SK-N-DZ (cell line): ENCODE measurements around the gene OLFML2A.

Source experiments
- DNase-seq: peaks from one replicate; pipeline ENCODE4 v3.0.0-alpha.2; 2015; ENCODE audit warnings: low spot score

The OLFML2A gene

DNA sequence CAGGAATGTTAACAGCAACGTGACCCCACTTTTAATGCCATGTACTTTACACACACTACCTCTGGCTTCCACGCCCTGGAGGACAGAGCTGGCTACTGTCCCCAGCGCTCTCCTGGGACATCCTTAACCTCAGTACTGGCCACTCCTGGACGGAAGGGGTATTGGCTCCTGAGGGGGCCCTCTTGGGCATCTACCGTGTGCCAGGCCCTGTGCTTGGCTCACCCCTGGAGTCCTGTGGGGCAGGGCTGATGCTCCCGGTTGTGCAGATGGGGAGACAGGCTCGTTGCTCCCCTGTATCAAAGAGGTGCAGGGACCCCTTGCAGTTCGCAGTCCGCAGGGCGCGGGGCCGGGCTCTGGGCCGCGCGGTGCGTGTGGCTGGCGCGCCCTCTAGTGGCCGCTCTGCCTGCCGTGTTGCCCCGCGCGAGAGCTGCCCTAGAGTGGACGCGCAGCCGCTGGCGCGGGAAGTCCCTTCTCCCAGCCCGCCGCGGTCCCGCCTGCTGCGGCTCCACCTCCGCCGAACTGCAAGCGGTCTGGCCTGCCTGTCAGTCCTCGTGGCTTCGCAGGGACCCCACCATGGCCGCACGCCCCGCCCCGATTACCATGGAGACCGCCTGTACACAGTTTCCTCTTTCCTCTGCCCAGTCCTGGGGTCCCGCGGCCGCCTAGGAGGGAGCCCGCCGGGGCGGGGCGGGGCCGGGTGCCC lies 76.0 kb downstream of the OLFML2A start, which contains the start of gene WDR38:
Gene WDR38, plus strand, starts transcription at position 632 of the 703 bp plus-strand sequence. CDS start 72 bp downstream, outside the sequence.
- DNase-seq: peak; percentile 84

DNA sequence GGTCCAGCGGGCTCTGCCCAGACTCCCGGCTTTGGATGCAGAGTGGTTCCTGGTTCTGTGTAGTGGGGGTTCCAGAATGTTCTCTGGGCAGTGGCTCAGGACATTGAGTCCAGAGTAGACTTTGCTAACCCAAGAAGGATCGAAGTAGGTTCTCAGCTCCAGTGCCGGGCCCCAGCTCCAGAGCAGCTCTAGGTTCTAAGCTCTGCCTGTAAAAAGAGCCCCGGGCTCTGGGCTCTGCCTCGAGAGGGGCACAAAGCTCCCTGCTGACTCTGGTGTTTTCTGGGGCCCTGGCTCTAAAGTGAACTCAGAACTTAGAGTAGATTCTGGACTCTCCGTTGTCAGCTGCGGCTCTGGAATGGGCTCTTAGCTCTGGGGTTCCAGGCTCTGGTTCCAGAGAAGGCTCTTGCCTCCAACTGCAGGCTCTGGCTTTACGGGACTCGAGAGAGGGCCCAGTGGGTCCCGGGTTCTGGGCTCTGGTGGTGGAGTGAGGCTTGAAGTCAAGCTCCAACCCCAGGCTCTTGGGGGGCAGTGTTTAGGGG lies 76.7 kb downstream of the OLFML2A start:
- no peak for DNase-seq

DNA sequence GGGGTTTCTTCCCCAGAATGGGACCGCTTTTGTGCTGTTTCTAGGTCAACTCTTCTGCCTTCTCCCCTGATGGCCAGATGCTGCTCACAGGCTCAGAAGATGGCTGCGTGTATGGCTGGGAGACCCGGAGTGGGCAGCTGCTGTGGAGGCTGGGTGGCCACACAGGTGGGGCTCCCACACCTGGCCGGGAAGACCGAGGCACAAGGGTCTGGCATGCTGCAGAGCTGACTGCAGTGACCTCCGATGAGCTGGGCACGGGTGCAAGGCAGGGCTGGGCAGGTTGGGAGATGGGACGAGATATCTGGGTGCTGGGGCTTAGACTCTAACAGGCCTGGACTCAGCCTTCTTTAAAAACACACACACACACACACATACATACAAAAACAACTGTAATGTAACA lies 77.2 kb downstream of the OLFML2A start:
- DNase-seq: no peak

DNA sequence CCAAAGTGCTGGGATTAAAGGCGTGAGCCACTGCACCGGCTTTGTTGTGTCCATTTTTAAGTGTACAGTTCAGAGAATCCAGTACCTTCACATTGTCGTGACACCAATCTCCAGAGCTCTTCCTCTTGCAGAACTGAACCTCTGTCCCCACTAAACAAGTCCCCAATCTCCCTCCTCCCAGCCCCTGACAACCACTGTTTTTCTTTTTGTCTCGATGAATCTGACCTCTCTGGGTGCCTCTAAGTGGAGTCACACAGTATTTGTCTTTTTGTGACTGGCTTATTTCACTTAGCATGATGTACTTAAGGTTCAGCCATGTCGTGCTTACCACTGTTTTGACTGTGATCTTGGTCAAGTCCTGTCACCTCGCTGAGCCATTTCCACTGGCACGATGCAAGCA lies 77.9 kb downstream of the OLFML2A start:
- DNase-seq: no peak

- DNase-seq: no peak
Observed at GRCh38 chr9:124855566-124855943, 78.6 kb downstream of the OLFML2A start.

DNA sequence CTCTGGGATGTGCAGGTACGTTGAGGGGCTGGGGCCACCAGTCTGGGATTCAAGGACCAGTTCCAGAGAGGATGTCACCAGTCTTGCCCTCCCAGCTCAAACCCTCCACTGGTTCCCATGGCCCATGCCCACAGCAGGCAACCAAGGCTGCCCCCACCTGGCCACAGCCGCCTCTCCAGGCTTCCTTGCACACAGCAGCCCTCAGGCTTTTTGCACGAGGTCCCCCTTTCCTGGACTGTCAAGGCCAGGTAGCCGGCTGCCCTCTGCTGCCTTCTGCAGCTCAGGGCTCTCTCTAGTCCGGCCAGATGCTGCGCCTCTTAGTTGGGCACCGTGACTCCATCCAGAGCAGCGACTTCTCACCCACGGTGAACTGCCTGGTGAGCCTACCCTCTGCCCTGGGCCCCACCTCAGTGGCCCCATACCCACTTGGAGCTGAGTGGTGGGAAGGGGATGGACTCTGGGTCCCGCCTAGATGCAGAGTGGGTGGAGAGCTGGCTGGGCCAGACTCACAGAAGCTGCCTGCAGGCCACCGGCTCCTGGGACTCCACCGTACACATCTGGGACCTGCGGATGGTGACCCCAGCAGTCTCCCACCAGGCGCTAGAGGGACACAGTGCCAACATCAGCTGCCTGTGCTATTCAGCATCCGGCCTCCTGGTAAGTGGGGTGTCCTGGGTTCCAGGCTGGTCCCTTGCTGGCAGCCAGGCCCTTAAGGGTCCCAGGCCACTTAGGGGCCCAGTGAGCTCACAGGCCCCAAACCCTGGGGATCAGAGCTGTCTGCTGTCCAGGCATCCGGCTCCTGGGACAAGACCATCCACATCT lies 79.2 kb downstream of the OLFML2A start:
- DNase-seq: no peak

DNA sequence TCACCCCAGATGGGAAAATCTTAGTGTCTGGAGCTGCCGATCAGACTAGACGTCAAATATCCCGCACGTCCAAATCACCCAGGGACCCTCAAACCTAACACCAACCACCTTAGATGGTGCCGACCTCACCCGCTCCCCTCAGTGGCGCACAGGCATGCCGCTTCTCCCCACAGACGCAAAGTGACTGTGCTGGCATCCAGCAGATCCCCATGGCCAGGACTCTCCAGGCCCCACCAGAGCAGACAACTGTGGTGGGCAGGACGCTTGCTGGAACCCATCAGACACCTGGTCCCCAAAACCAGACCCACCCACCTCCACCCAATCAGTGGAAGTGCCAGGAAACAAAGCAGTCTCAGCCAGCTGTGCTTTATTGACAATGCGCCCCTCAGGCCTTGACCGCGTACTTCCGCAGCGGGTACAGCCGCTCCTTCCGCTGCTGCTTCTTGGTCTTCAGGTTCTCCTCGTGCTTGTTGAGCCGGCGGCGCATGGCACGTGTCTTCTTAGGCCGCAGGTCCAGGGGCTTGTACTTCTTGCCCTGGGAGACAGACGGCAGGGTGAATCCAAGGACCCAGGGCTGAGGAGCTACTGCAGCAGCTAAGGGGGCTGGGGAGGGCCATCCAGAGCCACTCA lies 80.7 kb downstream of the OLFML2A start:
- no peak for DNase-seq

- DNase-seq: no peak
Observed at GRCh38 chr9:124858330-124859046, 81.6 kb downstream of the OLFML2A start.

GRCh38 chr9:124859803-124860581 lies 83.1 kb downstream of the OLFML2A start:
- DNase-seq: no peak

GRCh38 chr9:124860582-124861341 lies 83.8 kb downstream of the OLFML2A start:
- DNase-seq: no peak

GRCh38 chr9:124861342-124862229 lies 84.7 kb downstream of the OLFML2A start, which contains the start of the genes ARPC5L and RPL35:
Gene ARPC5L (plus strand): TSS chr9:124862130. CDS start chr9:124869291, 7,161 bp downstream.
Gene RPL35 (minus strand): TSS chr9:124861957. CDS start chr9:124861912, 45 bp downstream.
- DNase-seq: peak; percentile 91

DNA sequence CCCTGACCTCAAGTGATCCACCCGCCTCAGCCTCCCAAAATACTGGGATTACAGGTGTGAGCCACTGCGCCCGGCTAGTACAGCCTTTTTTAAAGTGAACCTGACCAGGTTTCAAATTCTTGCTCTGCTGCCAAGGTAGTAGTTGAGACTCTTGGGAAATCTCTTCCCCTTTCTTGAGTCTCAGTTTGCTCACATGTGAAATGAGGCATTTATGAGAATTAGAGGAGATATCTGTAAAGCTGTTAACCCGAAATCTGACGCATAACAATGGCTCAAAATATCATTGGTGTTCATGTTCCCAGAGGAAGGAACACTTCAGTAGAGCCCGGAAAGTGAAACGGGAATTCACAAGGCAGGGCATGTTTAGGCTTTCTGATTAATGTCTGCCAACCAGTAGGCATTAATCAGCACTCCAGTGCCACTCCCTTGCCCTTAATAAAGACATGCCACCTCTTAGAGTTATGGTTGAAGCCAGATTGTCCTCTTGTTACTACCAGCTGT lies 86.5 kb downstream of the OLFML2A start:
- DNase-seq: no peak
